Heart right ventricle (tissue), 16 donors: Measurements from ENCODE around the gene TMEM87B. TPM values are rescaled to one million over a fixed set of nuclear protein-coding genes. Genes with fewer than 3 reads are reported as not detected.
"Not testable (repeated sequence)": the region's sequence is repeated elsewhere in the genome, so short reads cannot be mapped to it uniquely, and the experiment has no call there.

Experiments used
- ATAC-seq, 8 donors: fragments of 200-7000 bp; cut with Tn5 transposase; one replicate each; pipeline ENCODE4 v1.9.1; 2020; ENCODE audit warnings: mild to moderate bottlenecking in 8 of 8, moderate library complexity in 8 of 8, moderate number of reproducible peaks in 1 of 8
- DNase-seq, 2 donors: peaks; one replicate each; pipeline ENCODE4 v3.0.0-alpha.2; 2020
- H3K27ac ChIP-seq, 10 donors: fragments of 200-600 bp; sonication (generic) in 2 of 10; one replicate each; pipeline versions ENCODE4 v1.5.0 to v1.8.0; 2020 to 2022; ENCODE audit warnings: mild to moderate bottlenecking in 3 of 10
- H3K27me3 ChIP-seq, 7 donors: fragments of 200-600 bp; one replicate each; pipeline ENCODE4 v1.8.0; 2021 to 2022; ENCODE audit warnings: mild to moderate bottlenecking in 2 of 7
- H3K36me3 ChIP-seq, 9 donors: fragments of 200-600 bp; sonication (generic) in 1 of 9; one replicate each; pipeline versions ENCODE4 v1.5.0 to v1.8.0; 2020 to 2022; ENCODE audit warnings: mild to moderate bottlenecking in 2 of 9
- H3K4me1 ChIP-seq, 9 donors: fragments of 200-600 bp; sonication (generic) in 1 of 9; one replicate each; pipeline versions ENCODE4 v1.5.0 to v1.8.0; 2020 to 2022; ENCODE audit warnings: mild to moderate bottlenecking in 4 of 9
- H3K4me3 ChIP-seq, 10 donors: fragments of 200-600 bp; sonication (generic) in 2 of 10; one replicate each; pipeline versions ENCODE4 v1.5.0 to v1.8.0; 2020 to 2022; ENCODE audit warnings: mild to moderate bottlenecking in 7 of 10, moderate library complexity in 2 of 10
- H3K9me3 ChIP-seq, 11 donors: fragments of 200-600 bp in 10 of 11; sonication (generic) in 2 of 11; one replicate each; pipeline versions ENCODE4 v1.5.0 to v1.8.0; 2013 to 2022; ENCODE audit warnings: mild to moderate bottlenecking in 2 of 11, control low read depth in 1 of 11, moderate library complexity in 1 of 11
- CTCF ChIP-seq, 9 donors: fragments of 200-600 bp; sonication (generic) in 2 of 9; IDR thresholded peaks; one replicate each; pipeline versions ENCODE4 v1.5.0 to v1.8.0; 2021 to 2022; ENCODE audit warnings: antibody characterized with exemption in 9 of 9, mild to moderate bottlenecking in 5 of 9, moderate library complexity in 1 of 9
- WGBS, 2 donors: extraction: QIAGEN DNeasy Blood & Tissue Kit; methylation state at CpG; one replicate each; pipeline ENCODE4 v1.1.7; 2013; ENCODE audit warnings: inconsistent platforms in 1 of 2; 5-methylcytosine and 5-hydroxymethylcytosine counted together
- intact Hi-C, 10 donors: fragments of 100-400 bp; cut with DNase I; formaldehyde crosslinking; loops; one replicate each; pipeline versions ENCODE4 v1.11.1 to v1.14.2; 2022
- polyA plus RNA-seq, 2 donors: library from polyadenylated mRNA; stranded (reverse); fragments of 200-250 nt; gene quantifications; one replicate each; pipeline ENCODE4 v1.2.3, GENCODE V29; 2013
- total RNA-seq, 10 donors: library from RNA; stranded (reverse); fragmentation: NEBNext Ultra II Directional in 3 of 10; extraction: Animal tissue kit (Norgen Biotek cat#: 25700) in 3 of 10; gene quantifications; one replicate each; pipeline versions ENCODE4 v1.2.1 to v1.2.4, GENCODE V29; 2021 to 2023
- donor health status: Arrhythmogenic right ventricular cardiomyopathy.
- donor health status: ischemic (EF 13 %, LVEDD 7.1; RV severe dilation, severe dysfunction).
- donor health status: healthy with polysubstance abuse.
- donor health status: DM: no; HTN: yes; CAD: no.
- donor health status: DM: no; HTN: no; CAD: no.
- donor health status: ischemic (EF 25% LVEDD 6.9; RV normal size, moderate dysfunction).
- donor health status: ischemic (EF 25% LVEDD 5.7; RV mildly dilated, moderate dysfunction).
- donor health status: healthy.
- donor health status: DM: yes; HTN: yes; CAD: no.
- donor health status: Ischemic cardiomyopathy.
- donor health status: ischemic (EF 35%, LVEDD 5.7; RV mildly dilated, moderate dysfunction).
- donor health status: nonischemic (EF 11% LVEDD 7.7; RV severe dilation, severe dysfunction).
- donor health status: DM: yes; HTN: yes; CAD: no.
- donor health status: PGD.
- donor health status: ischemic (EF 29% LVEDD 5.4; RV normal size, mild dysfunction).
- donor health status: nonischemic (EF 23%, LVEDD 6.1; RV moderate dilation, normal function).

Gene TMEM87B
- total and polyA plus RNA-seq, 12 donors = 4.4 to 11.1 (median 5.7) TPM

GRCh38 chr2:112065486-112065885 is 10.4 kb downstream of the TMEM87B start:
- no peak for TF ChIP-seq CTCF (IDR thresholded peaks at IDR 0.05)
- H3K27me3 ChIP-seq = no peaks in the 10 kb centered on the region
- H3K36me3 ChIP-seq = peaks cover 0 to 98% (median 42%) of the 10 kb centered on the region in 9 donors
- no peak overlapping the region for H3K27ac ChIP-seq
- intact Hi-C loops = no loop called here
- 79 to 92% methylated on average over 5 of the region's 5 CpGs for WGBS, 2 donors
- ATAC-seq (no peak), DNase-seq (no peak)
- H3K4me3 ChIP-seq = no peak overlapping the region
- peaks cover 0 to 14% (median 8%) of the 10 kb centered on the region in 9 donors for H3K4me1 ChIP-seq
- peaks cover 0 to 6% (median 0%) of the 10 kb centered on the region in 11 donors for H3K9me3 ChIP-seq

- ATAC-seq (no peak), DNase-seq (no peak)
- Histone ChIP-seq H3K27ac (no peak overlapping the region), H3K4me3 (no peak overlapping the region), H3K4me1 (peaks cover 0 to 12% (median 5%) of the 10 kb centered on the region in 9 donors), H3K27me3 (no peaks in the 10 kb centered on the region), H3K36me3 (peaks cover 0 to 97% (median 42%) of the 10 kb centered on the region in 9 donors), H3K9me3 (peaks cover 0 to 9% (median 0%) of the 10 kb centered on the region in 11 donors)
- WGBS, 2 donors = 88 to 89% methylated on average over 1 of the region's 1 CpG
- TF ChIP-seq CTCF (IDR thresholded peaks at IDR 0.05) = no peak
- intact Hi-C loops = no loop called here
Measured at GRCh38 chr2:112065966-112066365, 10.9 kb downstream of the TMEM87B start.

- ATAC-seq = not testable (repeated sequence)
Measured at GRCh38 chr2:112069794-112070193, 14.7 kb downstream of the TMEM87B start.

GRCh38 chr2:112073875-112074274 is 18.8 kb downstream of the TMEM87B start:
- ATAC-seq (no peak), DNase-seq (no peak)
- Histone ChIP-seq H3K9me3 (peaks cover 0 to 16% (median 0%) of the 10 kb centered on the region in 11 donors), H3K27ac (no peak overlapping the region), H3K27me3 (no peaks in the 10 kb centered on the region), H3K4me3 (no peak overlapping the region), H3K4me1 (peaks cover 0 to 20% (median 7%) of the 10 kb centered on the region in 9 donors), H3K36me3 (peaks cover 0 to 86% (median 13%) of the 10 kb centered on the region in 9 donors)
- TF ChIP-seq CTCF (IDR thresholded peaks at IDR 0.05) = no peak
- WGBS, 2 donors = 95 to 97% methylated on average over 3 of the region's 3 CpGs
- intact Hi-C loops = no loop called here

More at GRCh38 chr2:112069794-112070193, 14.7 kb downstream of the TMEM87B start:
- intact Hi-C loops, DNase-seq, H3K4me3 ChIP-seq, H3K27me3 ChIP-seq, H3K4me1 ChIP-seq, H3K27ac ChIP-seq: not testable (repeated sequence)
- H3K36me3 ChIP-seq = peaks cover 0 to 93% (median 33%) of the 10 kb centered on the region in 9 donors
- H3K9me3 ChIP-seq = peaks cover 0 to 16% (median 0%) of the 10 kb centered on the region in 11 donors

GRCh38 chr2:112074506-112074905 is 19.4 kb downstream of the TMEM87B start:
- DNase-seq = no peak
- intact Hi-C loops = no loop called here
- Histone ChIP-seq H3K27ac (no peak overlapping the region), H3K36me3 (peaks cover 0 to 87% (median 11%) of the 10 kb centered on the region in 9 donors), H3K4me1 (peaks cover 0 to 20% (median 7%) of the 10 kb centered on the region in 9 donors), H3K9me3 (peaks cover 0 to 15% (median 0%) of the 10 kb centered on the region in 11 donors), H3K27me3 (no peaks in the 10 kb centered on the region), H3K4me3 (no peak overlapping the region)
- ATAC-seq = no peak
- TF ChIP-seq CTCF (IDR thresholded peaks at IDR 0.05) = no peak
- WGBS, 2 donors = 96 to 98% methylated on average over 1 of the region's 1 CpG
